Type B pancreatic cell (in vitro differentiated cells): ENCODE measurements around the gene DDX6. TPM values are rescaled to one million over a fixed set of nuclear protein-coding genes. Genes with fewer than 3 reads are reported as not detected.

Experiments used
- DNase-seq: peaks from one replicate; pipeline ENCODE4 v3.0.0; 2021; ENCODE audit warnings: mixed read lengths; ENCODE audit not compliant: unreplicated experiment; ENCODE audit errors: extremely low spot score
- H3K27ac Mint-ChIP-seq: 2 replicates; pipeline ENCODE4 v1.8.0; 2021; ENCODE audit warnings: mild to moderate bottlenecking, mixed read lengths
- H3K27me3 Mint-ChIP-seq: 2 replicates; pipeline ENCODE4 v1.8.0; 2021; ENCODE audit warnings: mixed read lengths
- H3K36me3 Mint-ChIP-seq: 2 replicates; pipeline ENCODE4 v1.8.0; 2021; ENCODE audit warnings: mixed read lengths
- H3K4me1 Mint-ChIP-seq: one replicate; pipeline ENCODE4 v1.8.0; 2021; ENCODE audit warnings: mixed read lengths; ENCODE audit not compliant: unreplicated experiment
- H3K4me3 Mint-ChIP-seq: 2 replicates; pipeline ENCODE4 v1.8.0; 2021; ENCODE audit warnings: mild to moderate bottlenecking, mixed read lengths
- H3K9me3 Mint-ChIP-seq: 2 replicates; pipeline ENCODE4 v1.8.0; 2021; ENCODE audit warnings: mixed read lengths
- total RNA-seq: library from RNA; stranded (reverse); gene quantifications from 2 replicates; pipeline ENCODE4 v1.2.1, GENCODE V29; 2021; ENCODE audit warnings: low replicate concordance
- TF ChIP-seq, protein P1 (sequence below): fragments of 200-600 bp; sonication (generic); conservative IDR thresholded peaks from 2 replicates; pipeline ENCODE4 v1.5.0; 2021; ENCODE audit warnings: antibody characterized with exemption, mild to moderate bottlenecking

The DDX6 gene
- total RNA-seq, 1 donor from 2014 or later: 183 TPM

DNA sequence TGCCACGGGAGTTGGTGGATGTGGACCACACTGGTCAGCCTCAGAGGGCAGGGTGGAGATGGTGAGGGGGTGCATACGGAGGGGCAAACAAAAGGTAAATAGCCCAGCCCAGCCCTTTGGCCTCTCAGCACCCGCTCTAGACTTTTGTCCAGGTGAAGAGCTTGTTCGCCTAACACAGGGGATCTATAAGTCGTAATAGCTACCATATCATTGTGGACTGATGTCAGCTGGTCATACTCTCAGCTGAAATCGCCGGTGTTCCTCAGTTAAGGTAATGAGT lies 84.5 kb downstream of the DDX6 start:
- H3K36me3 Mint-ChIP-seq: no peaks in the 10 kb centered on the region
- TF ChIP-seq, protein P1, sequence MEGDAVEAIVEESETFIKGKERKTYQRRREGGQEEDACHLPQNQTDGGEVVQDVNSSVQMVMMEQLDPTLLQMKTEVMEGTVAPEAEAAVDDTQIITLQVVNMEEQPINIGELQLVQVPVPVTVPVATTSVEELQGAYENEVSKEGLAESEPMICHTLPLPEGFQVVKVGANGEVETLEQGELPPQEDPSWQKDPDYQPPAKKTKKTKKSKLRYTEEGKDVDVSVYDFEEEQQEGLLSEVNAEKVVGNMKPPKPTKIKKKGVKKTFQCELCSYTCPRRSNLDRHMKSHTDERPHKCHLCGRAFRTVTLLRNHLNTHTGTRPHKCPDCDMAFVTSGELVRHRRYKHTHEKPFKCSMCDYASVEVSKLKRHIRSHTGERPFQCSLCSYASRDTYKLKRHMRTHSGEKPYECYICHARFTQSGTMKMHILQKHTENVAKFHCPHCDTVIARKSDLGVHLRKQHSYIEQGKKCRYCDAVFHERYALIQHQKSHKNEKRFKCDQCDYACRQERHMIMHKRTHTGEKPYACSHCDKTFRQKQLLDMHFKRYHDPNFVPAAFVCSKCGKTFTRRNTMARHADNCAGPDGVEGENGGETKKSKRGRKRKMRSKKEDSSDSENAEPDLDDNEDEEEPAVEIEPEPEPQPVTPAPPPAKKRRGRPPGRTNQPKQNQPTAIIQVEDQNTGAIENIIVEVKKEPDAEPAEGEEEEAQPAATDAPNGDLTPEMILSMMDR: no peak
- DNase-seq: no peak
- peaks cover 8% of the 10 kb centered on the region for H3K27me3 Mint-ChIP-seq
- H3K4me1 Mint-ChIP-seq: peaks cover 10% of the 10 kb centered on the region
- no peaks in the 10 kb centered on the region for H3K9me3 Mint-ChIP-seq
- no peak overlapping the region for H3K27ac Mint-ChIP-seq
- no peak overlapping the region for H3K4me3 Mint-ChIP-seq

DNA sequence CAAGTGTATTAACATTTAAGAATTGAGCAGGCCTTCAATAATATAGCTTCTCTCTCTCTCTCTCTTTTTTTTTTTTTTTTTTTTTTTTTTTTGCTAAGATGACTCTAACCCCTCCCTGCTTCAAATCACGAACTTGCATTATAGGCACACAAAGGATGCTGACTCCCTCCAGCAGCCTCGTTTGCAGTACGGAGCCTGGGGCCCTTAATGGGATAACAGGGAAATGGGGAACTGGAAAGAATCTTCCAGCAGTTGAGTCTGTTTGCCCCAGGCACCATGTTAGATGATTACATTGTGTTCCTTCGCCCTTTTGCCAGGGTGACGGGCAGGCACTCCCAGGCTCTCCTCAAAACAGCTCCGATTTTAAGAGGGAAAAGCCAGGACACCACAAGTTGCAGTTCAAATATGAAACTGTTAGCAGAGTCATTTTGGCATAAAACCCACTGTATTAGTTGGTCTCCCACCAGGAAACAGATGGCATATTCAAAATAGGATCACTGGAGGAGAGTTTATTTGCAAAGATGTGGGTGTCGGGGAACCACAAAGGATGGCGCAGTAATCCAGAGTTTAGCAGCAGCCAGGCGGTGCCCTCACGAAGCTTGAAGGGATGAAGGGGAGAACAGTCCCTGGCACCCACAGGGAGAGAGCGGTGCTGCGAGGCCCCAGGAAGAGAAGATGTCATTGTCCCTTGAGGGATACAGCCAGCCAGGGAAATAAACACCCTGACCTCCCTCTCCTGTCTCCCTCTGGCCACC lies 85.0 kb downstream of the DDX6 start:
- Mint-ChIP-seq H3K27ac (no peak overlapping the region), H3K27me3 (peaks cover 8% of the 10 kb centered on the region), H3K9me3 (no peaks in the 10 kb centered on the region), H3K4me1 (peaks cover 10% of the 10 kb centered on the region), H3K4me3 (no peak overlapping the region), H3K36me3 (no peaks in the 10 kb centered on the region)
- TF ChIP-seq, protein P1: no peak
- DNase-seq: no peak

- H3K27me3 Mint-ChIP-seq: peaks cover 8% of the 10 kb centered on the region
- TF ChIP-seq, protein P1: no peak
- peaks cover 10% of the 10 kb centered on the region for H3K4me1 Mint-ChIP-seq
- H3K9me3 Mint-ChIP-seq: no peaks in the 10 kb centered on the region
- no peaks in the 10 kb centered on the region for H3K36me3 Mint-ChIP-seq
- H3K4me3 Mint-ChIP-seq: no peak overlapping the region
- DNase-seq: no peak
- no peak overlapping the region for H3K27ac Mint-ChIP-seq
Observed at GRCh38 chr11:118705111-118705741, 85.7 kb downstream of the DDX6 start.

DNA sequence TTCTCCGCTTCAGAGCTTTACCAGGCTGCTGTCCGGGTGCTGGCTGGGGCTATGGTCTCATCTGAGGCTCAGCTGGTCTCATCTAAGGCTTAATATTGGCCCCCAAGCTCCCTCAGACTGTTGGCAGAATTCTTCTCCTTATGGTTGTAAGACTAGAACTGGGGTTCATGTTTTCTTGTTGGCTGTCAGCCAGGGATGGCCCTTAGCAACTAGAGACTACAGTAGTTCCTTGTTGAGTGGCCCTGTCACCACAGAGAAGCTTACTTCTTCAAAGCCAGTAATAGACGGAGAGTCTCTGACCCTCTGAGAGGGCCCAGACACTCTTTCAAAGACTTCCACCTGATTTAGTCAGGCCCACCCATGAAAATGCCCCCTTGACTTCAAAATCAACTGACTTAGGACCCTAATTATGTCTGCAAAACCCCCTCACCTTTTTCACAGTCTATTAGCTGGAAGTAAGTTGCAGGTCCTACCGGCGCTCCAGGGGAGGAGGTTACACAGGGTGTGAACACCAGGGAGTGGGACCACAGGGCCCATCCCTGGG lies 87.3 kb downstream of the DDX6 start:
- no peak overlapping the region for H3K4me3 Mint-ChIP-seq
- H3K4me1 Mint-ChIP-seq: peaks cover 10% of the 10 kb centered on the region
- TF ChIP-seq, protein P1: no peak
- H3K9me3 Mint-ChIP-seq: no peaks in the 10 kb centered on the region
- no peak overlapping the region for H3K27ac Mint-ChIP-seq
- H3K27me3 Mint-ChIP-seq: peaks cover 8% of the 10 kb centered on the region
- DNase-seq: no peak
- no peaks in the 10 kb centered on the region for H3K36me3 Mint-ChIP-seq

DNA sequence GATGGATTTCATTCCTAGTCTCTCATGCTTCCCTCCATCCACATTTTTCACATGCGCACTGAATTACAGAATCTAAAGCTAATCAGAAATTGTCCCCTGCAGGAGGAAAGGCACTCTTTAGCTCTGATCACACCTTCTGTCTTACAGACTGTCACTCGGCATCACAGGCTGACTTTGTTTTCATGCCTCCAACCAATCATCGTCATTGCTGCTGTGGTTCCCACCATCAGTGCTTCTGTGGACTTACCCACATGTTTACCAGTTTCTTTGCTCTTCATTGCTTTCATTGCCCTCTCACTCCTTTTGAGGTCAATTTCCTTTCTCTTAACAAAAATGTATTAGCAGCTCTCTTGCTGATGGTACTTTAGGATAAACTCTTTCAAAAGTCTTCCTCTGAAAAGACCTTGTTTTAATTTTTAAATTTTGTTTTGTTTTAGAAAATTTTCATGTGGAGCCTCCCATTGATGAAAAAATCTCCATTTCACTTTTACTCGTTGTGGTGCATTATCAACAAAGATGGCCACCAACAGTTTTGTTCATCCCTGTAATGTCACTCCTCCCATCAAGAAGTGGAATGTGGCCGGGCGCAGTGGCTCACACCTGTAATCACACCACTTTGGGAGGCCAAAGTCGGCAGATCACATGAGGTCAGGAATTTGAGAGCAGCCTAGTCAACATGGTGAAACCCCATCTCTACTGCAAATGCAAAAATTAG lies 91.3 kb downstream of the DDX6 start:
- DNase-seq: no peak
- Mint-ChIP-seq H3K27me3 (no peaks in the 10 kb centered on the region), H3K4me1 (no peaks in the 10 kb centered on the region), H3K4me3 (no peak overlapping the region), H3K36me3 (no peaks in the 10 kb centered on the region), H3K27ac (no peak overlapping the region), H3K9me3 (no peaks in the 10 kb centered on the region)
- TF ChIP-seq, protein P1: no peak

Other genes with a start within 250 kb of the DDX6 start
- 18.9 and 28.7 TPM in 2 replicates for gene IFT46, start 225.2 kb downstream of the DDX6 start, total RNA-seq
- gene ARCN1, start 218.8 kb downstream of the DDX6 start, total RNA-seq: 139 and 175 TPM in 2 replicates
- 21.2 and 63.1 TPM in 2 replicates for gene PHLDB1, start 183.5 kb downstream of the DDX6 start, total RNA-seq
- 0.33 and 0.41 TPM in 2 replicates for gene TREH, start 111.5 kb downstream of the DDX6 start, total RNA-seq
- not detected in 2 replicates for gene CXCR5, start 92.7 kb upstream of the DDX6 start, total RNA-seq
- 44.4 and 77.2 TPM in 2 replicates for gene BCL9L, start 134.8 kb upstream of the DDX6 start, total RNA-seq
- 26.8 and 30.1 TPM in 2 replicates for gene UPK2, start 165.1 kb upstream of the DDX6 start, total RNA-seq
- gene FOXR1, start 180.6 kb upstream of the DDX6 start, total RNA-seq: not detected in 2 replicates
- 33.6 and 36.4 TPM in 2 replicates for gene CENATAC, start 207.0 kb upstream of the DDX6 start, total RNA-seq
- gene RPS25, start 227.2 kb upstream of the DDX6 start, total RNA-seq: 1,257 and 1,262 TPM in 2 replicates
- gene TRAPPC4, start 227.6 kb upstream of the DDX6 start, total RNA-seq: 60.7 and 73.1 TPM in 2 replicates
- 40.5 and 41.4 TPM in 2 replicates for gene SLC37A4, start 239.7 kb upstream of the DDX6 start, total RNA-seq